ENCODE results near the gene TRIP13. TPM values are rescaled to one million over a fixed set of nuclear protein-coding genes. Genes with fewer than 3 reads are reported as not detected.

Gene TRIP13
- total RNA-seq, 1 experiment from 2014 or later, result 42.6 TPM

DNA sequence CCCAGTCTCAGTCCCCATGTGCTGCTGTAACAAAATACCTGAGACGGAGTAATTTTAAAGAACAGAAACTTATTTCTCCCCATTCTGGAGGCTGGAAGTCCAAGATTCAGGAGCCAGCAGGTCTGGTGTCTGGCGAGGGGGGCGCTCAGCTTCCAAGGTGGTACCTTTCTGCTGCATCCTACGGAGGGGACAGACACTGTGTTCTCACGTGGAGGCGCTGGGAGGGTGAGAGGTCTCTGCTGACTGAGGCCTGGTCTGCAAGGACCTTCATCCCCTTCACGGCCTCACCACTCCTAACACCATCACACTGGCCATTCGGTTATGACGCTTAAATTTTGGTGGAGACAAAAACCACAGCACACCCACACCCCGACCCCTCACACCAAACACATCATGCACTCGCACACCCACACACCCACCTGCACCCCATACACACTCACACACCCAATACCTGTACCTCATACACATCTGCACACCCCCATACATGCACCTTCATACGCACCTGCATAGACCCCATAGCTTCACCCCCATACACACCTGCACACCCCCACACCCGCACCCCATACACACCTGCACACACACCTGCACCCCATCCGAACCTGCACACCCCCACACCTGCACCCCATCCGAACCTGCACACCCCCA is 32.1 kb upstream of the TRIP13 start:
- H3K27ac Mint-ChIP-seq, result peak overlapping the region in 2 of 3 experiments; percentile 9 to 69; a peak in 2 of 7 replicates
- H4K91ac ChIP-seq (ENCODE audit: insufficient read length, low read depth, low read length), result no peak overlapping the region

More for the DNA sequence above, 32.1 kb upstream of the TRIP13 start:
- Histone ChIP-seq H3K4me2 (ENCODE audit: insufficient read depth, insufficient read length, low read length) (no peak overlapping the region), H3K79me2 (ENCODE audit: insufficient read depth, low read length) (no peaks in the 10 kb centered on the region), H2AFZ (ENCODE audit: low read length) (no peak overlapping the region), H4K20me1 (ENCODE audit: control insufficient read depth, insufficient read depth, insufficient read length) (peaks cover 2% of the 10 kb centered on the region), H2BK20ac (ENCODE audit: low read depth, low read length, poor library complexity, severe bottlenecking) (no peak overlapping the region), H3K56ac (ENCODE audit: insufficient read length, low read depth, low read length) (no peak overlapping the region), H3K79me1 (ENCODE audit: insufficient read depth, low read depth, low read length, poor library complexity, severe bottlenecking) (no peaks in the 10 kb centered on the region), H2BK5ac (ENCODE audit: insufficient read length, low read length) (no peak overlapping the region), H3K4me1 (ENCODE audit: insufficient read depth, low read length) (no peaks in the 10 kb centered on the region), H2AK5ac (ENCODE audit: insufficient read length, low read length) (no peak overlapping the region), H4K5ac (ENCODE audit: insufficient read length, low read depth, low read length) (no peak overlapping the region), H2BK120ac (ENCODE audit: low read depth, low read length, poor library complexity, severe bottlenecking) (no peak overlapping the region), H3K23ac (ENCODE audit: insufficient read length, low read depth, low read length) (no peak overlapping the region), H3K23me2 (ENCODE audit: insufficient read length, low read depth, low read length, poor library complexity, severe bottlenecking) (no peaks in the 10 kb centered on the region), H3K14ac (ENCODE audit: insufficient read depth, low read length) (no peak overlapping the region), H3K4ac (ENCODE audit: low read depth, low read length) (no peak overlapping the region), H3T11ph (ENCODE audit: low read length) (no peak overlapping the region), H3K9ac (ENCODE audit: extremely low read depth, insufficient read length, low read length) (no peak overlapping the region), H4K8ac (replicated peaks; ENCODE audit: insufficient read length, low read depth, low read length) (no peak overlapping the region), H3K18ac (ENCODE audit: insufficient read length, low read depth, low read length) (no peak overlapping the region), H3K27ac (ENCODE audit: insufficient read length, low read depth, low read length) (no peak overlapping the region), H3K9me3 (ENCODE audit: control insufficient read depth, low read depth, low read length) (no peaks in the 10 kb centered on the region), H2BK15ac (ENCODE audit: low read depth, low read length) (no peak overlapping the region), H3K27me3 (ENCODE audit: insufficient read depth, low read length) (no peaks in the 10 kb centered on the region), H2BK12ac (ENCODE audit: insufficient read length, low read depth, low read length) (no peak overlapping the region)
- TF ChIP-seq, protein P1, sequence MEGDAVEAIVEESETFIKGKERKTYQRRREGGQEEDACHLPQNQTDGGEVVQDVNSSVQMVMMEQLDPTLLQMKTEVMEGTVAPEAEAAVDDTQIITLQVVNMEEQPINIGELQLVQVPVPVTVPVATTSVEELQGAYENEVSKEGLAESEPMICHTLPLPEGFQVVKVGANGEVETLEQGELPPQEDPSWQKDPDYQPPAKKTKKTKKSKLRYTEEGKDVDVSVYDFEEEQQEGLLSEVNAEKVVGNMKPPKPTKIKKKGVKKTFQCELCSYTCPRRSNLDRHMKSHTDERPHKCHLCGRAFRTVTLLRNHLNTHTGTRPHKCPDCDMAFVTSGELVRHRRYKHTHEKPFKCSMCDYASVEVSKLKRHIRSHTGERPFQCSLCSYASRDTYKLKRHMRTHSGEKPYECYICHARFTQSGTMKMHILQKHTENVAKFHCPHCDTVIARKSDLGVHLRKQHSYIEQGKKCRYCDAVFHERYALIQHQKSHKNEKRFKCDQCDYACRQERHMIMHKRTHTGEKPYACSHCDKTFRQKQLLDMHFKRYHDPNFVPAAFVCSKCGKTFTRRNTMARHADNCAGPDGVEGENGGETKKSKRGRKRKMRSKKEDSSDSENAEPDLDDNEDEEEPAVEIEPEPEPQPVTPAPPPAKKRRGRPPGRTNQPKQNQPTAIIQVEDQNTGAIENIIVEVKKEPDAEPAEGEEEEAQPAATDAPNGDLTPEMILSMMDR (conservative IDR thresholded peaks at IDR 0.05), result no peak
- Mint-ChIP-seq H3K4me3 (no peak overlapping the region), H3K9me3 (no peaks in the 10 kb centered on the region), H3K27me3 (ENCODE audit: low read depth) (no peaks in the 10 kb centered on the region; the same call in 1 of the 2 replicates), H3K4me1 (no peaks in the 10 kb centered on the region), H3K36me3 (ENCODE audit: insufficient read depth in 1 of 3, low read depth in 3 of 3) (peaks cover 16 to 51% (median 27%) of the 10 kb centered on the region in 3 experiments)
- WGBS (ENCODE audit: extremely low coverage, insufficient read length, low lambda C conversion rate), result 100% methylated on average over 2 of the region's 15 CpGs
- DNase-seq, result no peak

All from H9 (cell line).